GM12801 (cell line): ENCODE data around the gene RAB11FIP3.

ENCODE experiments used
- TF ChIP-seq, protein P1 (sequence below): IDR thresholded peaks from one replicate; pipeline ENCODE4 v1.5.1; 2011; ENCODE audit warnings: control low read depth; ENCODE audit not compliant: insufficient read length; ENCODE audit errors: extremely low read depth

The RAB11FIP3 gene

DNA sequence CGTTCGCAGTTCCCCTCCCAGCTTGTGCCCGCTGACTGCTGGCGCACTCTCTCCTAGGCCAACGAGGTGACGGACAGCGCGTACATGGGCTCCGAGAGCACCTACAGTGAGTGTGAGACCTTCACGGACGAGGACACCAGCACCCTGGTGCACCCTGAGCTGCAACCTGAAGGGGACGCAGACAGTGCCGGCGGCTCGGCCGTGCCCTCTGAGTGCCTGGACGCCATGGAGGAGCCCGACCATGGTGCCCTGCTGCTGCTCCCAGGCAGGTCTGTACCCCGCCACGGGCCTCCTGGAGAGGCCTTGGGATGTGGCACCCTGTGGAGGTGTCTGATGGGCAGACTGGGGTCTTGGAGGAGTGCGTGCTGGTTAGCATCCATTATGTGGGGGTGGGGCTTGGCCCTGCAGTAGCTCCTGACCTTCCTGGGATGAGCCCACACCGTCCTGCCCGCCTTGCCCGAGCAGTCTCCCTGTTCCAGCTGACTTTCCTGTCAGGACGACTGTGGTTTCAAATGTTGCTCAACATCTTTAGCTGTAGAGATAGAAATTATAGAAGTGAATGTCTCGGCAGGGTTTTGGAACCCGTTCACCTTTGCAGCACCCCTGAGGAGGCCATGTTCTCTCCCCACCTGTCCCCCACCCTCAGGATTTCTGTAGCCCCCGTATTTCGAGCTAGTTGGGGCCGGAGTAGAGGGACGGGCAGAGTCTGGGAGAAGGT lies 57.2 kb downstream of the RAB11FIP3 start:
- TF ChIP-seq, protein P1, sequence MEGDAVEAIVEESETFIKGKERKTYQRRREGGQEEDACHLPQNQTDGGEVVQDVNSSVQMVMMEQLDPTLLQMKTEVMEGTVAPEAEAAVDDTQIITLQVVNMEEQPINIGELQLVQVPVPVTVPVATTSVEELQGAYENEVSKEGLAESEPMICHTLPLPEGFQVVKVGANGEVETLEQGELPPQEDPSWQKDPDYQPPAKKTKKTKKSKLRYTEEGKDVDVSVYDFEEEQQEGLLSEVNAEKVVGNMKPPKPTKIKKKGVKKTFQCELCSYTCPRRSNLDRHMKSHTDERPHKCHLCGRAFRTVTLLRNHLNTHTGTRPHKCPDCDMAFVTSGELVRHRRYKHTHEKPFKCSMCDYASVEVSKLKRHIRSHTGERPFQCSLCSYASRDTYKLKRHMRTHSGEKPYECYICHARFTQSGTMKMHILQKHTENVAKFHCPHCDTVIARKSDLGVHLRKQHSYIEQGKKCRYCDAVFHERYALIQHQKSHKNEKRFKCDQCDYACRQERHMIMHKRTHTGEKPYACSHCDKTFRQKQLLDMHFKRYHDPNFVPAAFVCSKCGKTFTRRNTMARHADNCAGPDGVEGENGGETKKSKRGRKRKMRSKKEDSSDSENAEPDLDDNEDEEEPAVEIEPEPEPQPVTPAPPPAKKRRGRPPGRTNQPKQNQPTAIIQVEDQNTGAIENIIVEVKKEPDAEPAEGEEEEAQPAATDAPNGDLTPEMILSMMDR: no peak

DNA sequence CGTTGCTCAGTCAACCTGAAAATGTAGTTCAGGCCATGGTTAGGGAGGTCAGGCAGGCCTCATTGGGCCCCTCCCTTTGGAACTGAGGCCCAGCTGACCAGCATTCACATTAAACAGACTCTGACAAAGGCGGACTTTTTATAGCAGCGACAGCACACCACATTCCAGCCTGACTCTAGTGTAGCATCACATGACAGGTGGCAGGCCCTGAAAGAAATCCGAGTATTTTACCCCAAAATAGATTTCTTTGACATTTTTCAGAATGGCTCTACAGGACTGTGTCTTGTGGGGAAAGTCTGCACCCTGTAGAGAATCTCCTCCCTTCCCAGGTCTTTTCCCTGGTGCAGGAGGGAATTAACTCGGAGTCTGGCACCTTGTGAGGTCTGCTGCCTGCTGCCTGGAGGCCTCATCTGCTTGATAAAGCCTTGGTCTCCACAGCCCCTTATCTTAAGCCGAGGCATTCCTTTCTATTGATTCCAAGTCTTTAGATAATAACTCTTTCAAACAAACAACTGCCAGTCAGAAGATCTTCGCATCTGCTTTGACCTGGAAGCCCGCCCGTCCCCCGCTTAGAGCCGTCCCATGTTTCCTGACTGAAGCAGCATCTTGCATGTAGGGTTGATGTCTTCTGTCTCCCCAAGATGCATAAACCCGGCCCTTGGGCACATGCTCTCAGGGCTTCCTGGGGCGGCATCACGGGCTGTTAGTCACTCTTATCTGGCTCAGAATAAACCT lies 58.1 kb downstream of the RAB11FIP3 start:
- TF ChIP-seq, protein P1: no peak

DNA sequence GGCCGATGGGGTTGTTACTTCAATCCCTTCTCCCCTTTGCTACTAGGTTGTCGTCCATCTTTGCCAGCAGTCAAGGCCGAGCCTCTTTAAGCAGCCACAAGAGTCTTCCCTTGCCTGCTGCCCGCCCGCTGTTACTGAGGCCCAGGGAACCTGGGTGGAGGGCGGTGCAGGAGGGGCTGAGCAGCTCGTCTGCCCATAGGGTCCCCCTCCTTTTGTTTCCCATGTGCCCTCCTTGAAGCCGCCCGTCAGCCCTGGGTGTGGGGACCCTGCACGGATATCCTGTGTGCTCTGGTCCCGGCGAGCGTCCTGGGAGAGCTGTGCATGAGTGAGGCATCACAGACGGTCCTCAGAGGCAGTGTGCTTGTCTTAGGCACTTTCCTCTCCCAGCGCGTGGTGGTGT lies 64.2 kb downstream of the RAB11FIP3 start:
- TF ChIP-seq, protein P1: no peak

DNA sequence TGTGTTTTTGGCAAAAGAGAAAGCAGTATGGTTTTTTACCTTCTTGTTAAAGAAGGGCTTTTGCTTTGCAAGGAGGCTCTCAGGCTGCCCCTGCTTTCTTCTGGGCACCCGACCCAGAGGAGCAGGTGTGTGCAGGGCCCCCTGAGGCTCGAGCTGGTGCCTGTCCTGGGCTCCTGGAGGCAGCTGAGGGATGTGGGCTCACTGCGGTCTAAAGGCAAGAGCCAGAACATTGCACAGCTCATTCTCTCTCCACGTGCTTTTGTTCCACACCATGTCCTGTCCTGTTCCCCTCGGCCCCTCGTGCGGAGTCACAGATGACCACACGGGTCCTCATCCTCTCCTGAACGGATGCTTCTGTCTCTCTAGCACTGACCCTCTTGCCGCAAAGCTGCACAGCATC lies 65.3 kb downstream of the RAB11FIP3 start:
- TF ChIP-seq, protein P1: no peak

DNA sequence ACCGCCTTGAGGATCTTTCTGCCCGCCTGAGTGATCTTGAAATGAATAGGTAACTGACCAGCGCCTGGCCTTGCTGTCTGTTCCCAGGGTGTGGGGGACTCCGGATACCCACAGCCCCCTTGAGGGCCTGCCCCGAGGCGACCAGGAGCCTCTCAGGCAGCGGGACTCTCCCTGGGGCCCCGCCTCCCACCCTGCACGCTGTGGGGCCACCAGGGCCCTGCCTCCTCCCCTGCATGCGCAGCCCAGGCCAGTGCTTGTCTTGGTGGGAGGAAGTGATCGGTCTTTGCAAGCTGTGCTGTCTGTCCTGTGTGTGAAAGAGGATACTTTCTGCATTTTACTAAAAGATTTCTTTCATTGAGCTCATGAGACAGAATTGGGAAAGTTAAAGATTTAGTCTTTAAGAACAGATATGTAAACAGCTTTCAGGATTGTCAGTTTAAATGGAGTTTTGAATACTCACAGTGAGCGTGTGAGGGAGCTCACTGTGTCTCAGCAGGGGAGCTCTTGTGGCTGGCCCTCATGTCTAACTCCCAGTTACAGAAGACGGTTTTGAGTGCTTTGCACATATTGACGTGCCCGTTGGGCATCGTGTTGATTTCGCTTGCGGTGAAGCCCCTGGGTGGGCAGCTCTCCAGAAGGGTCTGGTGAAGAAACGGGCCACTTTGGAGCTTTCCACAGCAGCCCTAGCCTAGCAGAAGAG lies 65.9 kb downstream of the RAB11FIP3 start:
- TF ChIP-seq, protein P1: no peak

DNA sequence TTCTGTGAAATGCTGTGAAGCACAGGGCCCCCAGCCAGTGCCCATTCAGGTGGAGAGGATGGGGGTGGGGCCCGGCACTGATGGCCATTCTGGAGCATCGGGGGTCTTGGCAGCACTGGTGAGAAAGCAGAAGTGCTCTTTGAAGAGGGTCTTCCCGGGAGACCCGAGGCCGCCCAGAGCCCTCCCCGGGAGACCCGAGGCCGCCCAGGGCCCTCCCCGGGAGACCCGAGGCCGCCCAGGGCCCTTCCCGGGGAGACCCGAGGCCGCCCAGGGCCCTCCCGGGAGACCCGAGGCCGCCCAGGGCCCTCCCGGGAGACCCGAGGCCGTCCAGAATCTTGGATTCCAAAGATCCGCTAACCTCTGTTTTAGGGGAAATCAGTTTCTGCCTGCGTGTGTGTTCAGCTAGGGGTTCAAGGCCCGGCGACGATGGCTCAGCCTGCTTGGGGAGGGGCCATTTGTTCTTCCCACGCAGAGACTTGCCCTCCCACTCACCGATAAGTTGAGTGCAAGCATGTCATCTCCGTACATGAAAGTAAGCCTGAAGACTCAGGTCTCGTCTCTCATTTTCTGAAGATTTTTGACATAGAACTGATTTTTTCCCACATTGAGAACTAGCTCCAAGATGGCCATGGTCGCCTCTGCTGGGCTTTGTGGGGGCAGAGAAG lies 66.9 kb downstream of the RAB11FIP3 start:
- TF ChIP-seq, protein P1: no peak

DNA sequence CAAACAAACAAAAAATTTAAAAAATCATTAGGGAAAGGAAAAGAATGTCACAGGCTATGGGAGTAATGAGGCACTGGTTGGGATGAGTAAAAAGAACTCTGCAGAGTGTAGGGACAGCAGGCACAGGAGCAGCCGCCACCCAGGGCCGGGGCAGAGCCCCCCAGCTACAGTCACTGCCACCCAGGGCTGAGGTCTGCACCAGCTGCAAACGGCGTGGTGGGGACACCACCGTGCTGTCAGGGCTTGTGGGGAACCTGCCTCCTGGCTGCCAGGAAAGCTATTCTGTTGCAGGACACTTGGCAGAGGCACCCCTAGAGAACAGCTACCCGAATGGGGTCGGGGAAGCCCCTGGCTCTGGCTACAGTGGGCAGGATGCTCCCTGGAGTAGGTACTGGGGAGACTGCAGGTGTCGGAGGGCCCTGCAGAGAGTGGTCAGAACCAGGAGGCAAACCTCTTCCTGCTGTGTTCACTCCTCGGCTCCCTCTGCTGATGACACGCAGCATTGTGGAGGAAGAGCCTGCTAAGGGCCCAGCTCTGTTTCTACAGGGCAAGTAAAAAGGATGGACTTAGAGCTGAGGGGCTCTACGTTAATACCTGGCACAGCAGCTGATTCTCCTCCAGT lies 69.8 kb downstream of the RAB11FIP3 start:
- TF ChIP-seq, protein P1: no peak
